Measurements from ENCODE around the gene HOXA13. TPM values are rescaled to one million over a fixed set of nuclear protein-coding genes. Genes with fewer than 3 reads are reported as not detected.

Gene HOXA13
- total RNA-seq, 1 donor from 2014 or later = not detected

GRCh38 chr7:27179503-27180430 is 20.1 kb downstream of the HOXA13 start:
- Mint-ChIP-seq H3K27me3 (peaks cover 63% of the 10 kb centered on the region), H3K4me1 (peaks cover 5% of the 10 kb centered on the region), H3K36me3 (ENCODE audit: low read depth) (peaks cover 4% of the 10 kb centered on the region), H3K9me3 (no peaks in the 10 kb centered on the region), H3K27ac (no peak overlapping the region), H3K4me3 (peak overlapping the region; percentile 51)
- intact Hi-C loops (cut with micrococcal nuclease) = no loop called here
- peak; percentile 88 for DNase-seq

- no peak for DNase-seq
- H3K4me1 Mint-ChIP-seq = peaks cover 3% of the 10 kb centered on the region
- intact Hi-C loops (cut with micrococcal nuclease) = no loop called here
- no peak overlapping the region for H3K27ac Mint-ChIP-seq
- H3K4me3 Mint-ChIP-seq = no peak overlapping the region
- H3K27me3 Mint-ChIP-seq = peaks cover 64% of the 10 kb centered on the region
- no peaks in the 10 kb centered on the region for H3K9me3 Mint-ChIP-seq
- H3K36me3 Mint-ChIP-seq (ENCODE audit: low read depth) = peaks cover 2% of the 10 kb centered on the region
Observed at GRCh38 chr7:27179030-27179429, 20.9 kb downstream of the HOXA13 start.

- Mint-ChIP-seq H3K4me3 (no peak overlapping the region), H3K9me3 (no peaks in the 10 kb centered on the region), H3K27me3 (peaks cover 60% of the 10 kb centered on the region), H3K27ac (no peak overlapping the region), H3K36me3 (ENCODE audit: low read depth) (peaks cover 2% of the 10 kb centered on the region), H3K4me1 (peaks cover 3% of the 10 kb centered on the region)
- no peak for DNase-seq
- intact Hi-C loops (cut with micrococcal nuclease) = no loop called here
Observed at GRCh38 chr7:27178366-27178765, 21.5 kb downstream of the HOXA13 start.

GRCh38 chr7:27177795-27178320 is 22.0 kb downstream of the HOXA13 start:
- intact Hi-C loops (cut with micrococcal nuclease) = no loop called here
- H3K4me3 Mint-ChIP-seq = no peak overlapping the region
- peaks cover 2% of the 10 kb centered on the region for H3K36me3 Mint-ChIP-seq (ENCODE audit: low read depth)
- H3K27ac Mint-ChIP-seq = no peak overlapping the region
- H3K27me3 Mint-ChIP-seq = peaks cover 57% of the 10 kb centered on the region
- peaks cover 3% of the 10 kb centered on the region for H3K4me1 Mint-ChIP-seq
- no peaks in the 10 kb centered on the region for H3K9me3 Mint-ChIP-seq
- no peak for DNase-seq

GRCh38 chr7:27176962-27177794 is 22.7 kb downstream of the HOXA13 start:
- H3K4me1 Mint-ChIP-seq = peaks cover 3% of the 10 kb centered on the region
- no peak overlapping the region for H3K4me3 Mint-ChIP-seq
- H3K36me3 Mint-ChIP-seq (ENCODE audit: low read depth) = peaks cover 2% of the 10 kb centered on the region
- H3K9me3 Mint-ChIP-seq = peaks cover 3% of the 10 kb centered on the region
- no peak overlapping the region for H3K27ac Mint-ChIP-seq
- intact Hi-C loops (cut with micrococcal nuclease) = no loop called here
- no peak for DNase-seq
- H3K27me3 Mint-ChIP-seq = peaks cover 54% of the 10 kb centered on the region

GRCh38 chr7:27176524-27176845 is 23.4 kb downstream of the HOXA13 start:
- H3K4me3 Mint-ChIP-seq = no peak overlapping the region
- peaks cover 2% of the 10 kb centered on the region for H3K36me3 Mint-ChIP-seq (ENCODE audit: low read depth)
- intact Hi-C loops (cut with micrococcal nuclease) = no loop called here
- H3K9me3 Mint-ChIP-seq = peaks cover 5% of the 10 kb centered on the region
- DNase-seq = no peak
- peaks cover 59% of the 10 kb centered on the region for H3K27me3 Mint-ChIP-seq
- no peak overlapping the region for H3K27ac Mint-ChIP-seq
- H3K4me1 Mint-ChIP-seq = peaks cover 7% of the 10 kb centered on the region

- Mint-ChIP-seq H3K9me3 (peaks cover 5% of the 10 kb centered on the region), H3K36me3 (ENCODE audit: low read depth) (peaks cover 2% of the 10 kb centered on the region), H3K27ac (no peak overlapping the region), H3K4me3 (no peak overlapping the region), H3K4me1 (peaks cover 8% of the 10 kb centered on the region), H3K27me3 (peaks cover 60% of the 10 kb centered on the region)
- intact Hi-C loops (cut with micrococcal nuclease) = no loop called here
- DNase-seq = no peak
Observed at GRCh38 chr7:27175626-27176523, 24.0 kb downstream of the HOXA13 start.

GRCh38 chr7:27174874-27175625 is 24.8 kb downstream of the HOXA13 start:
- Mint-ChIP-seq H3K4me3 (no peak overlapping the region), H3K4me1 (peaks cover 8% of the 10 kb centered on the region), H3K9me3 (peaks cover 8% of the 10 kb centered on the region), H3K27me3 (peaks cover 63% of the 10 kb centered on the region), H3K36me3 (ENCODE audit: low read depth) (peaks cover 3% of the 10 kb centered on the region), H3K27ac (peak overlapping the region; percentile 51)
- no peak for DNase-seq
- intact Hi-C loops (cut with micrococcal nuclease) = no loop called here

GRCh38 chr7:27173956-27174873 is 25.7 kb downstream of the HOXA13 start, which contains the start of gene HOXA10:
HOXA10 (minus strand) TSS chr7:27174320; CDS start chr7:27174306, 14 bp downstream.
- peak within 1 kb of the TSS; percentile 51 for H3K27ac Mint-ChIP-seq
- peaks cover 5% of the 10 kb centered on the region for H3K4me1 Mint-ChIP-seq
- H3K27me3 Mint-ChIP-seq = peaks cover 58% of the 10 kb centered on the region
- peaks cover 8% of the 10 kb centered on the region for H3K9me3 Mint-ChIP-seq
- intact Hi-C loops (cut with micrococcal nuclease) = loop anchor here (2.0 kb wide), 2 partner anchors 17 to 23 kb away; partner anchors contain the start of gene HOXA7
- no peak for DNase-seq
- H3K4me3 Mint-ChIP-seq = no peak within 1 kb of the TSS
- H3K36me3 Mint-ChIP-seq (ENCODE audit: low read depth) = peaks cover 3% of the 10 kb centered on the region

GRCh38 chr7:27173511-27173955 is 26.4 kb downstream of the HOXA13 start:
- intact Hi-C loops (cut with micrococcal nuclease) = loop anchor here (2.0 kb wide), 2 partner anchors 17 to 23 kb away; partner anchors contain the start of gene HOXA7
- H3K36me3 Mint-ChIP-seq (ENCODE audit: low read depth) = peaks cover 7% of the 10 kb centered on the region
- no peak overlapping the region for H3K4me3 Mint-ChIP-seq
- peak; percentile 59 for DNase-seq
- H3K9me3 Mint-ChIP-seq = peaks cover 8% of the 10 kb centered on the region
- peaks cover 59% of the 10 kb centered on the region for H3K27me3 Mint-ChIP-seq
- H3K4me1 Mint-ChIP-seq = peaks cover 5% of the 10 kb centered on the region
- H3K27ac Mint-ChIP-seq = no peak overlapping the region

GRCh38 chr7:27172823-27173510 is 26.9 kb downstream of the HOXA13 start:
- intact Hi-C loops (cut with micrococcal nuclease) = loop anchor here (2.0 kb wide), 2 partner anchors 16 to 24 kb away; partner anchors contain the start of gene HOXA7
- peaks cover 8% of the 10 kb centered on the region for H3K9me3 Mint-ChIP-seq
- no peak overlapping the region for H3K27ac Mint-ChIP-seq
- peaks cover 5% of the 10 kb centered on the region for H3K4me1 Mint-ChIP-seq
- peaks cover 7% of the 10 kb centered on the region for H3K36me3 Mint-ChIP-seq (ENCODE audit: low read depth)
- H3K27me3 Mint-ChIP-seq = peaks cover 60% of the 10 kb centered on the region
- no peak for DNase-seq
- H3K4me3 Mint-ChIP-seq = no peak overlapping the region

Data from activated CD4-positive, alpha-beta T cell treated with anti-CD3 and anti-CD28 coated beads, Interleukin-2, amount 10 ng/mL, durations not matched to agents 24 days and 14 days (primary cell).